NOMO-1 treated with DMSO at 0.1 percent for 48 hours (cell line): Measurements from ENCODE around the gene COL16A1.
A peak's percentile ranks its signal among the peaks of the same experiment; 100 is the strongest.

ENCODE experiments used
- DNase-seq: peaks from one replicate; lab custom pipeline; 2025; ENCODE audit not compliant: unreplicated experiment; lab: John Stamatoyannopoulos, UW

The COL16A1 gene

GRCh38 chr1:31650161-31651088, 53.4 kb downstream of the COL16A1 start:
- peak; percentile 3 for DNase-seq

GRCh38 chr1:31648641-31649357, 55.0 kb downstream of the COL16A1 start:
- no peak for DNase-seq

- no peak for DNase-seq
Measured at GRCh38 chr1:31648190-31648589, 55.6 kb downstream of the COL16A1 start.

GRCh38 chr1:31647106-31647505, 56.7 kb downstream of the COL16A1 start:
- no peak for DNase-seq

- no peak for DNase-seq
Measured at GRCh38 chr1:31646259-31646960, 57.4 kb downstream of the COL16A1 start.

GRCh38 chr1:31645274-31645568, 58.6 kb downstream of the COL16A1 start:
- DNase-seq = no peak

- peak; percentile 99 for DNase-seq
Measured at GRCh38 chr1:31644560-31645273, 59.1 kb downstream of the COL16A1 start, which contains the start of gene PEF1. Gene PEF1 (minus strand): TSS chr1:31644876. CDS start chr1:31644864, 12 bp downstream.

- DNase-seq = peak; percentile 40
Measured at GRCh38 chr1:31643976-31644559, 59.7 kb downstream of the COL16A1 start.

- DNase-seq = no peak
Measured at GRCh38 chr1:31642897-31643296, 60.9 kb downstream of the COL16A1 start.

GRCh38 chr1:31642366-31642765, 61.5 kb downstream of the COL16A1 start:
- no peak for DNase-seq

- no peak for DNase-seq
Measured at GRCh38 chr1:31640964-31641363, 62.9 kb downstream of the COL16A1 start.

- DNase-seq = no peak
Measured at GRCh38 chr1:31640179-31640578, 63.6 kb downstream of the COL16A1 start.

- peak; percentile 76 for DNase-seq
Measured at GRCh38 chr1:31639543-31639942, 64.3 kb downstream of the COL16A1 start.

- DNase-seq = no peak
Measured at GRCh38 chr1:31637915-31638673, 65.7 kb downstream of the COL16A1 start.

- peak; percentile 4 for DNase-seq
Measured at GRCh38 chr1:31633117-31633516, 70.7 kb downstream of the COL16A1 start.

GRCh38 chr1:31632649-31633048, 71.2 kb downstream of the COL16A1 start:
- DNase-seq = no peak

GRCh38 chr1:31628931-31629556, 74.8 kb downstream of the COL16A1 start:
- DNase-seq = no peak

- no peak for DNase-seq
Measured at GRCh38 chr1:31627930-31628559, 75.8 kb downstream of the COL16A1 start.
